ENCODE data around the gene CD55. TPM values are rescaled to one million over a fixed set of nuclear protein-coding genes. Genes with fewer than 3 reads are reported as not detected.

Gene CD55
- total RNA-seq, 1 experiment from 2014 or later, result 0.71 TPM

- ChIA-PET POLR2A (ENCODE audit: low non-redundant PET) (no interaction called here), CTCF (no interaction called here)
- DNase-seq (ENCODE audit: low spot score), result no peak
- intact Hi-C loops (cut with micrococcal nuclease; ENCODE audit: unreplicated experiment), result no loop called here
- no peak for TF ChIP-seq CTCF (conservative IDR thresholded peaks at IDR 0.05; ENCODE audit: low read depth, low read length)
- no peak for TF ChIP-seq EZH2 (IDR thresholded peaks at IDR 0.05; ENCODE audit: borderline replicate concordance, low read depth, low read length, poor library complexity, severe bottlenecking)
- H3K27ac ChIP-seq (ENCODE audit: low read depth, low read length, poor library complexity, severe bottlenecking), result no peak overlapping the region
- H3K9me3 ChIP-seq (ENCODE audit: low read depth, low read length, poor library complexity, severe bottlenecking), result no peaks in the 10 kb centered on the region
- no peaks in the 10 kb centered on the region for H3K4me1 ChIP-seq (ENCODE audit: insufficient read depth, low read length, poor library complexity, severe bottlenecking)
- H3K4me3 ChIP-seq (ENCODE audit: low read depth, low read length, poor library complexity, severe bottlenecking), result no peak overlapping the region
- BruUV-seq (replicated peaks), result no TSS peak
- H3K36me3 ChIP-seq (ENCODE audit: insufficient read depth, low read length, poor library complexity, severe bottlenecking), result no peaks in the 10 kb centered on the region
- H3K27me3 ChIP-seq (replicated peaks; ENCODE audit: insufficient read depth, low read depth, low read length, poor library complexity), result peaks cover 6% of the 10 kb centered on the region
Measured at GRCh38 chr1:207304710-207305488, 16.6 kb upstream of the CD55 start.

- CTCF ChIA-PET, result interaction anchor here (0.6 kb wide), 1 partner anchor 1467 kb away, joined by 7 read pairs; no protein-coding TSS in a partner anchor
- Histone ChIP-seq H3K4me1 (ENCODE audit: insufficient read depth, low read length, poor library complexity, severe bottlenecking) (no peaks in the 10 kb centered on the region), H3K36me3 (ENCODE audit: insufficient read depth, low read length, poor library complexity, severe bottlenecking) (no peaks in the 10 kb centered on the region), H3K27me3 (replicated peaks; ENCODE audit: insufficient read depth, low read depth, low read length, poor library complexity) (peaks cover 6% of the 10 kb centered on the region), H3K27ac (ENCODE audit: low read depth, low read length, poor library complexity, severe bottlenecking) (no peak overlapping the region), H3K4me3 (ENCODE audit: low read depth, low read length, poor library complexity, severe bottlenecking) (no peak overlapping the region), H3K9me3 (ENCODE audit: low read depth, low read length, poor library complexity, severe bottlenecking) (no peaks in the 10 kb centered on the region)
- TF ChIP-seq CTCF (conservative IDR thresholded peaks at IDR 0.05; ENCODE audit: low read depth, low read length) (no peak), EZH2 (IDR thresholded peaks at IDR 0.05; ENCODE audit: borderline replicate concordance, low read depth, low read length, poor library complexity, severe bottlenecking) (no peak)
- intact Hi-C loops (cut with micrococcal nuclease; ENCODE audit: unreplicated experiment), result no loop called here
- POLR2A ChIA-PET (ENCODE audit: low non-redundant PET), result no interaction called here
- BruUV-seq (replicated peaks), result no TSS peak
- DNase-seq (ENCODE audit: low spot score), result no peak
Measured at GRCh38 chr1:207305489-207305873, 16.0 kb upstream of the CD55 start.

- intact Hi-C loops (cut with micrococcal nuclease; ENCODE audit: unreplicated experiment), result no loop called here
- CTCF ChIA-PET, result interaction anchor here (0.6 kb wide), 1 partner anchor 1466 kb away, joined by 7 read pairs; no protein-coding TSS in a partner anchor
- H3K27ac ChIP-seq (ENCODE audit: low read depth, low read length, poor library complexity, severe bottlenecking), result no peak overlapping the region
- BruUV-seq (replicated peaks), result no TSS peak
- H3K36me3 ChIP-seq (ENCODE audit: insufficient read depth, low read length, poor library complexity, severe bottlenecking), result no peaks in the 10 kb centered on the region
- H3K27me3 ChIP-seq (replicated peaks; ENCODE audit: insufficient read depth, low read depth, low read length, poor library complexity), result peaks cover 6% of the 10 kb centered on the region
- TF ChIP-seq EZH2 (IDR thresholded peaks at IDR 0.05; ENCODE audit: borderline replicate concordance, low read depth, low read length, poor library complexity, severe bottlenecking), result no peak
- TF ChIP-seq CTCF (conservative IDR thresholded peaks at IDR 0.05; ENCODE audit: low read depth, low read length), result no peak
- no peaks in the 10 kb centered on the region for H3K4me1 ChIP-seq (ENCODE audit: insufficient read depth, low read length, poor library complexity, severe bottlenecking)
- no peaks in the 10 kb centered on the region for H3K9me3 ChIP-seq (ENCODE audit: low read depth, low read length, poor library complexity, severe bottlenecking)
- H3K4me3 ChIP-seq (ENCODE audit: low read depth, low read length, poor library complexity, severe bottlenecking), result no peak overlapping the region
- no peak for DNase-seq (ENCODE audit: low spot score)
- POLR2A ChIA-PET (ENCODE audit: low non-redundant PET), result no interaction called here
Measured at GRCh38 chr1:207306023-207306422, 15.5 kb upstream of the CD55 start.
